K562 (cell line): ENCODE measurements around the gene ABCA7. TPM values are rescaled to one million over a fixed set of nuclear protein-coding genes. Genes with fewer than 3 reads are reported as not detected.

Experiments used
- ARHGAP35 ChIP-seq: fragments of 450-650 bp; IDR thresholded peaks from 2 replicates; pipeline ENCODE4 v1.6.1; 2018; ENCODE audit not compliant: partially characterized antibody
- BCLAF1 ChIP-seq, 2 experiments: fragments of 450-650 bp in 1 of 2; IDR thresholded peaks; 2 replicates each; pipeline ENCODE4 v1.6.1; 2011 to 2017; ENCODE audit warnings: low read depth in 2 of 2, antibody characterized with exemption in 1 of 2, borderline replicate concordance in 1 of 2, low read length in 1 of 2, mild to moderate bottlenecking in 1 of 2, mixed read lengths in 1 of 2; ENCODE audit not compliant: control insufficient read depth in 1 of 2
- DNMT1 ChIP-seq: fragments of 450-650 bp; IDR thresholded peaks from 2 replicates; pipeline ENCODE4 v1.6.1; 2016; ENCODE audit warnings: antibody characterized with exemption, mild to moderate bottlenecking
- ELF4 ChIP-seq: fragments of 450-650 bp; formaldehyde crosslinking; IDR thresholded peaks from 2 replicates; pipeline ENCODE4 v1.4.0; 2022; ENCODE audit warnings: missing genetic modification characterization
- HBP1 ChIP-seq: fragments of 450-650 bp; formaldehyde crosslinking; IDR thresholded peaks from 2 replicates; pipeline ENCODE4 v1.4.0; 2022; ENCODE audit warnings: missing genetic modification characterization
- ILF3 ChIP-seq: fragments of 450-650 bp; IDR thresholded peaks from 2 replicates; pipeline ENCODE4 v1.6.1; 2018; ENCODE audit warnings: antibody characterized with exemption, mild to moderate bottlenecking, moderate library complexity, borderline replicate concordance
- LARP7 ChIP-seq: fragments of 450-650 bp; IDR thresholded peaks from 2 replicates; pipeline ENCODE4 v1.6.1; 2016
- MLLT1 ChIP-seq, 2 experiments: fragments of 450-650 bp; IDR thresholded peaks; 2 replicates each; pipeline ENCODE4 v1.6.1; 2016
- POLR2A ChIP-seq: fragments of 450-650 bp; conservative IDR thresholded peaks from 2 replicates; pipeline ENCODE4 v1.6.1; 2016
- SUPT5H ChIP-seq: fragments of 450-650 bp; IDR thresholded peaks from 2 replicates; pipeline ENCODE4 v1.6.1; 2016
- THRB ChIP-seq: fragments of 450-650 bp; formaldehyde crosslinking; conservative IDR thresholded peaks from 2 replicates; pipeline ENCODE4 v1.4.0; 2022; ENCODE audit warnings: mild to moderate bottlenecking, missing genetic modification characterization
- polyA plus RNA-seq, 8 experiments: library from polyadenylated mRNA; depleted of rRNA in 4 of 8; stranded (reverse) in 5 of 8; unstranded in 3 of 8; fragments of >200 nt; fragmentation: Nextera tagmentation in 2 of 8; fragmentation: Illumina TruSeq in 1 of 8; extraction: Ambion mirVana in 2 of 8; extraction: Trizol in 1 of 8; gene quantifications; 2 replicates each; pipeline versions ENCODE4 v1.2.1 to v1.2.3, GENCODE V29; 2011 to 2014; ENCODE audit warnings: inconsistent platforms in 1 of 8, missing spikeins in 1 of 8
- total RNA-seq, 7 experiments: library from RNA; depleted of rRNA in 6 of 7; stranded (reverse); fragments of >200 nt in 6 of 7; fragmentation: Illumina TruSeq in 2 of 7; extraction: Trizol in 2 of 7; gene quantifications; 2 replicates each; pipeline versions ENCODE4 v1.2.1 to v1.2.3, GENCODE V29; 2011 to 2021; ENCODE audit warnings: low replicate concordance in 1 of 7
- TF ChIP-seq, protein P1 (sequence below): fragments of 250-450 bp; sonication (Bioruptor Pico); IDR thresholded peaks from 2 replicates; pipeline ENCODE4 v1.9.0; 2021; ENCODE audit warnings: mild to moderate bottlenecking

The ABCA7 gene
- total and polyA plus RNA-seq, 9 of the 15 experiments (the other 6 are each of a cell fraction or from before 2014, with no cell fraction given): 2.3 to 96.1 (median 31.2) TPM

DNA sequence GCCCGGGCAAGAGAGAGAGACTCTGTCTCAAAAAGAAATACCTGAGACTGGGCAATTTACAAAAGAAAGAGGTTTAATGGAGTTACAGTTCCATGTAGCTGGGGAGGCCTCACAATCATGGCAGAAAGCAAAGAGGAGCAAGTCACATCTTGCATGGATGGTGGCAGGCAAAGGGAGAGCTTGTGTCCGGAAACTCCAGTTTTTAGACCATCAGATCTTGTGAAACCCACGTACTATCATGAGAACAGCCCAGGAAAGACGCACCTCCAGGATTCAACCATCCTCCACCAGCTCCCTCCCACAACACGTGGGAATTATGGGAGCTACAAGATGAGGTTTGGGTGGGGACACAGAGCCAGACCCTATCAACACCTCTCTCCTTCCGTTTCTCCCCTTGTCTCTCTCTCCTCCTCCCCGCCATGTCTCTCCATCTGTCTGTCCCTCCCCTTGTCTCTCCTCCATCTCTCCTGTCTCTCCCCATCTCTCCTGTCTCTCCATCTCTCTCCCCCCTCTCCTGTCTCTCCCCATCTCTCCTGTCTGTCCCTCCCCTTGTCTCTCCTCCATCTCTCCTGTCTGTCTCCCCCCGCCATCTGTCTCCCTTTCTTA lies 45.2 kb downstream of the ABCA7 start (continued):
- 0 out of 4 replicates have a peak, but pooled peaks have one; percentile 12 to 40 for TF ChIP-seq MLLT1 (IDR thresholded peaks at IDR 0.05)
- 0 out of 4 replicates have a peak, but pooled peaks of 1 of the 2 experiments have one; percentile 14 for TF ChIP-seq BCLAF1 (IDR thresholded peaks at IDR 0.05; ENCODE audit: borderline replicate concordance in 1 of 2, control insufficient read depth in 1 of 2, low read depth in 2 of 2, low read length in 1 of 2)
- TF ChIP-seq SUPT5H: peak; percentile 86
- 0 out of 2 replicates have a peak, but pooled peaks have one; percentile 52 for TF ChIP-seq DNMT1
- peak; percentile 95 for TF ChIP-seq THRB
- TF ChIP-seq, protein P1, sequence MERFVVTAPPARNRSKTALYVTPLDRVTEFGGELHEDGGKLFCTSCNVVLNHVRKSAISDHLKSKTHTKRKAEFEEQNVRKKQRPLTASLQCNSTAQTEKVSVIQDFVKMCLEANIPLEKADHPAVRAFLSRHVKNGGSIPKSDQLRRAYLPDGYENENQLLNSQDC (CRISPR knock-in tag): no peak
- TF ChIP-seq ELF4 (CRISPR knock-in tag): peak; percentile 95
- TF ChIP-seq POLR2A: peak; percentile 81
- 0 out of 2 replicates have a peak, but pooled peaks have one; percentile 62 for TF ChIP-seq LARP7
- peak; percentile 49 for TF ChIP-seq ARHGAP35
- 0 out of 2 replicates have a peak, but pooled peaks have one; percentile 29 for TF ChIP-seq ILF3
- TF ChIP-seq HBP1: peak; percentile 96
